GM12878 (cell line): Measurements from ENCODE around the gene HERC4. TPM values are rescaled to one million over a fixed set of nuclear protein-coding genes. Genes with fewer than 3 reads are reported as not detected.

Experiments used
- ATAC-seq: fragments of 200-7000 bp; cut with Tn5 transposase; 3 replicates; pipeline ENCODE4 v1.9.1; 2020; ENCODE audit warnings: mild to moderate bottlenecking, moderate library complexity
- BruUV-seq: library from RNA; stranded (reverse); fragments of 400-500 nt; replicated peaks from 2 replicates; lab custom pipeline; 2021; lab: Mats Ljungman, UMichigan
- CTCF ChIA-PET: fragments of 300-600 bp; sonication (Branson Sonifier 250); formaldehyde crosslinking; extraction: SDS; loops from one replicate; lab custom pipeline; 2021; ENCODE audit warnings: inconsistent platforms; lab: Yijun Ruan, JAX
- POLR2A ChIA-PET: fragments of 350-600 bp; formaldehyde crosslinking; extraction: SDS; loops from one replicate; lab custom pipeline; 2021; ENCODE audit warnings: inconsistent platforms; lab: Charles Lee
- RAD21 ChIA-PET: fragments of 300-600 bp; sonication (Branson Sonifier 250); formaldehyde crosslinking; loops from one replicate; lab custom pipeline; 2023; ENCODE audit warnings: antibody characterized with exemption; ENCODE audit not compliant: unreplicated experiment; lab: Charles Lee
- SMC1A ChIA-PET: fragments of 300-600 bp; sonication (Branson Sonifier 250); formaldehyde crosslinking; loops from one replicate; lab custom pipeline; 2023; ENCODE audit not compliant: unreplicated experiment, uncharacterized antibody; lab: Charles Lee
- DNase-seq: peaks from one replicate; pipeline ENCODE4 v3.0.0-alpha.2; 2011; ENCODE audit warnings: low read depth, low spot score
- FAIRE-seq: peaks from 3 replicates; lab custom pipeline; 2011; peaks lifted over from hg19 to GRCh38; lab: Jason Lieb, UNC
- H2AFZ ChIP-seq: 2 replicates; pipeline ENCODE4 v1.6.0; 2011; ENCODE audit warnings: low read depth, low read length, control low read depth; ENCODE audit not compliant: control insufficient read depth
- H3K27ac ChIP-seq: 2 replicates; pipeline ENCODE4 v1.5.1; 2011; ENCODE audit warnings: control low read depth; ENCODE audit not compliant: control insufficient read depth, insufficient read depth
- H3K27me3 ChIP-seq, 2 experiments: replicated peaks in 1 of 2; 2 replicates each; pipeline versions ENCODE4 v1.6.0 to v1.6.1; 2011; ENCODE audit warnings: low read length in 1 of 2; ENCODE audit not compliant: control insufficient read depth in 2 of 2, insufficient read depth in 2 of 2
- H3K36me3 ChIP-seq, 2 experiments: 2 replicates each; pipeline ENCODE4 v1.5.1; 2011; ENCODE audit warnings: low read length in 1 of 2; ENCODE audit not compliant: control insufficient read depth in 2 of 2, insufficient read depth in 2 of 2
- H3K4me1 ChIP-seq: 2 replicates; pipeline ENCODE4 v1.6.1; 2011; ENCODE audit warnings: mild to moderate bottlenecking, low read length, moderate library complexity, mixed read lengths; ENCODE audit not compliant: control insufficient read depth, insufficient read depth
- H3K4me2 ChIP-seq: 2 replicates; pipeline ENCODE4 v1.6.0; 2011; ENCODE audit warnings: control low read depth; ENCODE audit not compliant: control insufficient read depth, insufficient read depth
- H3K4me3 ChIP-seq: fragments of 200-600 bp; sonication (generic); 2 replicates; pipeline ENCODE4 v1.5.1; 2016
- H3K79me2 ChIP-seq: 2 replicates; pipeline ENCODE4 v1.6.0; 2011; ENCODE audit warnings: low read length; ENCODE audit not compliant: control insufficient read depth, insufficient read depth
- H3K9ac ChIP-seq: 2 replicates; pipeline ENCODE4 v1.8.0; 2011; ENCODE audit warnings: low read length, control low read depth, mixed read lengths; ENCODE audit not compliant: control insufficient read depth, insufficient read depth
- H3K9me3 ChIP-seq: replicated peaks from 3 replicates; pipeline ENCODE4 v1.5.1; 2011; ENCODE audit warnings: mild to moderate bottlenecking, low read length; ENCODE audit not compliant: control insufficient read depth, insufficient read depth
- H4K20me1 ChIP-seq: 2 replicates; pipeline ENCODE4 v1.6.0; 2011; ENCODE audit not compliant: control insufficient read depth, insufficient read depth
- BHLHE40 ChIP-seq, 2 experiments: fragments of 450-650 bp in 1 of 2; IDR thresholded peaks; 2 replicates each; pipeline ENCODE4 v1.6.1; 2011 to 2017; ENCODE audit warnings: low read depth in 2 of 2, borderline replicate concordance in 1 of 2, improper control_type of control experiment in 1 of 2, low read length in 1 of 2, mild to moderate bottlenecking in 1 of 2
- CBX3 ChIP-seq: fragments of 200-600 bp; sonication (generic); IDR thresholded peaks from 2 replicates; pipeline ENCODE4 v1.6.1; 2016; ENCODE audit warnings: low read depth, borderline replicate concordance
- CREM ChIP-seq: IDR thresholded peaks from 2 replicates; pipeline ENCODE4 v1.6.1; 2014; ENCODE audit warnings: antibody characterized with exemption, low read depth
- DPF2 ChIP-seq: fragments of 450-650 bp; IDR thresholded peaks from 2 replicates; pipeline ENCODE4 v1.6.1; 2017; ENCODE audit warnings: mild to moderate bottlenecking
- EED ChIP-seq: sonication (generic); IDR thresholded peaks from 2 replicates; pipeline ENCODE4 v1.6.1; 2016; ENCODE audit warnings: antibody characterized with exemption, low read depth
- MYB ChIP-seq: fragments of 150-350 bp; IDR thresholded peaks from 2 replicates; pipeline ENCODE4 v1.6.1; 2014; ENCODE audit warnings: mild to moderate bottlenecking, low read depth, low read length, borderline replicate concordance
- NR2C2 ChIP-seq: IDR thresholded peaks from 2 replicates; pipeline ENCODE4 v1.6.1; 2011; ENCODE audit warnings: borderline replicate concordance, low read depth; ENCODE audit not compliant: control insufficient read depth, insufficient read length
- RAD51 ChIP-seq: fragments of 450-650 bp; IDR thresholded peaks from 2 replicates; pipeline ENCODE4 v1.6.1; 2016; ENCODE audit warnings: moderate library complexity, mild to moderate bottlenecking, inconsistent platforms
- SMC3 ChIP-seq: IDR thresholded peaks from 2 replicates; pipeline ENCODE4 v1.6.1; 2011; ENCODE audit warnings: low read length, improper control_type of control experiment, borderline replicate concordance
- SPI1 ChIP-seq: IDR thresholded peaks from 2 replicates; pipeline ENCODE4 v1.6.1; 2011; ENCODE audit warnings: low read depth, mild to moderate bottlenecking, low read length, moderate library complexity, borderline replicate concordance; ENCODE audit not compliant: insufficient read depth
- SREBF1 ChIP-seq: IDR thresholded peaks from 2 replicates; pipeline ENCODE4 v1.6.1; 2012; ENCODE audit warnings: mild to moderate bottlenecking, low read length
- STAT1 ChIP-seq: fragments of 450-650 bp; conservative IDR thresholded peaks from 2 replicates; pipeline ENCODE4 v1.6.1; 2014; ENCODE audit warnings: antibody characterized with exemption, mild to moderate bottlenecking
- WRNIP1 ChIP-seq: IDR thresholded peaks from 2 replicates; pipeline ENCODE4 v1.6.1; 2011; ENCODE audit warnings: low read depth, low read length, improper control_type of control experiment, borderline replicate concordance
- WGBS: methylation state at CpG from one replicate; pipeline ENCODE4 v1.1.6; 2016; ENCODE audit warnings: low lambda C conversion rate; ENCODE audit not compliant: insufficient replicate concordance, insufficient coverage; ENCODE audit errors: missing lambda C conversion rate; 5-methylcytosine and 5-hydroxymethylcytosine counted together
- in situ Hi-C: fragments of 300-500 bp; cut with MboI; formaldehyde crosslinking; loops from 9 replicates; pipeline ENCODE4 v1.14.3; 2018; ENCODE audit warnings: mixed read lengths
- intact Hi-C: fragments of 100-400 bp; cut with micrococcal nuclease; formaldehyde crosslinking; loops from one replicate; pipeline ENCODE4 v1.14.2; 2022; ENCODE audit not compliant: unreplicated experiment
- polyA plus RNA-seq, 11 experiments: library from polyadenylated mRNA; depleted of rRNA in 4 of 11; unstranded in 6 of 11; stranded (reverse) in 5 of 11; fragments of >200 nt; fragmentation: Nextera tagmentation in 4 of 11; fragmentation: Illumina TruSeq in 1 of 11; extraction: Ambion mirVana in 4 of 11; extraction: Trizol in 1 of 11; gene quantifications; 1 replicate in 1 of 11; 2 replicates in 10 of 11; pipeline versions ENCODE4 v1.2.1 to v1.2.3, GENCODE V29; 2011 to 2016; ENCODE audit warnings: inconsistent platforms in 2 of 11, missing spikeins in 2 of 11, low read depth in 1 of 11
- total RNA-seq, 4 experiments: library from RNA; depleted of rRNA in 3 of 4; stranded (reverse); fragments of >200 nt in 3 of 4; fragmentation: Illumina TruSeq in 1 of 4; extraction: Trizol in 1 of 4; gene quantifications; 2 replicates each; pipeline versions ENCODE4 v1.2.1 to v1.2.3, GENCODE V29; 2013 to 2021
- TF ChIP-seq, protein P1 (sequence below): IDR thresholded peaks from 2 replicates; pipeline ENCODE4 v1.6.1; 2011; ENCODE audit warnings: mild to moderate bottlenecking, low read depth, low read length, moderate library complexity; ENCODE audit not compliant: insufficient replicate concordance
- TF ChIP-seq, protein P2 (sequence below): fragments of 450-650 bp; formaldehyde crosslinking; IDR thresholded peaks from 2 replicates; pipeline ENCODE4 v1.4.0; 2022; ENCODE audit warnings: mild to moderate bottlenecking, moderate library complexity
- TF ChIP-seq, protein P3 (sequence below): fragments of 150-350 bp; IDR thresholded peaks from 2 replicates; pipeline ENCODE4 v1.6.1; 2014; ENCODE audit warnings: mild to moderate bottlenecking, low read depth, low read length
- TF ChIP-seq, protein P4 (sequence below): fragments of 450-650 bp; IDR thresholded peaks from 2 replicates; pipeline ENCODE4 v1.6.1; 2014; ENCODE audit warnings: mild to moderate bottlenecking

HERC4 gene
- total and polyA plus RNA-seq, 10 of the 15 experiments (the other 5 are each of a cell fraction or from before 2014, with no cell fraction given), result 9.7 to 36.8 (median 23.4) TPM

DNA sequence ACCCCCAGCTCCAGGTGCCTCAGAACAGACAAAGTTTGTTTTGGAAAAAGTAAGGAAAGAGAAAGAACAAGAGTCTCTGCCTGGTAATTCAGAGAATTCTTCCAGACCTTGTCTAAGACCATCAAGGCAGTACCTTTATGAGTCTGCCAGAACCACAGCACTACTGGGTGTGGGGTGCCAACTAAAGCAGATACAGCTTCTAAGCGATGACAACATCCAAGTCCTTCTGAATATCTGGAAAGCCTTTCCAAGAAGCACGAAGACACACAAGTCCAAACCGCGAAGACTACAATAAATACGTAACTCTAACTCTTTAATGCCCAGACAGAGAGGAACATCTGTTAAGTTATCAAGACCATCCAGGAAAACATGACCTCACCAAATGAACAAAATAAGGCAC is 96.3 kb downstream of the HERC4 start:
- Histone ChIP-seq H2AFZ (no peak overlapping the region), H3K27ac (no peak overlapping the region), H3K4me1 (no peaks in the 10 kb centered on the region), H3K4me2 (no peak overlapping the region), H3K79me2 (no peaks in the 10 kb centered on the region), H3K27me3 (no peaks in the 10 kb centered on the region), H3K36me3 (peaks cover 5 to 11% of the 10 kb centered on the region in 2 experiments), H3K9me3 (no peaks in the 10 kb centered on the region), H3K9ac (no peak overlapping the region), H4K20me1 (no peaks in the 10 kb centered on the region), H3K4me3 (no peak overlapping the region)
- DNase-seq, result no peak
- no peak for TF ChIP-seq SREBF1
- TF ChIP-seq, protein P1, sequence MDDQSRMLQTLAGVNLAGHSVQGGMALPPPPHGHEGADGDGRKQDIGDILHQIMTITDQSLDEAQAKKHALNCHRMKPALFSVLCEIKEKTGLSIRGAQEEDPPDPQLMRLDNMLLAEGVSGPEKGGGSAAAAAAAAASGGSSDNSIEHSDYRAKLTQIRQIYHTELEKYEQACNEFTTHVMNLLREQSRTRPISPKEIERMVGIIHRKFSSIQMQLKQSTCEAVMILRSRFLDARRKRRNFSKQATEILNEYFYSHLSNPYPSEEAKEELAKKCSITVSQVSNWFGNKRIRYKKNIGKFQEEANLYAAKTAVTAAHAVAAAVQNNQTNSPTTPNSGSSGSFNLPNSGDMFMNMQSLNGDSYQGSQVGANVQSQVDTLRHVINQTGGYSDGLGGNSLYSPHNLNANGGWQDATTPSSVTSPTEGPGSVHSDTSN, result no peak
- no peak for TF ChIP-seq STAT1
- TF ChIP-seq MYB, result no peak
- TF ChIP-seq CREM, result no peak
- TF ChIP-seq SPI1, result no peak
- TF ChIP-seq WRNIP1, result no peak
- no peak for TF ChIP-seq SMC3
- no peak for TF ChIP-seq CBX3
- TF ChIP-seq DPF2, result no peak
- TF ChIP-seq, protein P2, sequence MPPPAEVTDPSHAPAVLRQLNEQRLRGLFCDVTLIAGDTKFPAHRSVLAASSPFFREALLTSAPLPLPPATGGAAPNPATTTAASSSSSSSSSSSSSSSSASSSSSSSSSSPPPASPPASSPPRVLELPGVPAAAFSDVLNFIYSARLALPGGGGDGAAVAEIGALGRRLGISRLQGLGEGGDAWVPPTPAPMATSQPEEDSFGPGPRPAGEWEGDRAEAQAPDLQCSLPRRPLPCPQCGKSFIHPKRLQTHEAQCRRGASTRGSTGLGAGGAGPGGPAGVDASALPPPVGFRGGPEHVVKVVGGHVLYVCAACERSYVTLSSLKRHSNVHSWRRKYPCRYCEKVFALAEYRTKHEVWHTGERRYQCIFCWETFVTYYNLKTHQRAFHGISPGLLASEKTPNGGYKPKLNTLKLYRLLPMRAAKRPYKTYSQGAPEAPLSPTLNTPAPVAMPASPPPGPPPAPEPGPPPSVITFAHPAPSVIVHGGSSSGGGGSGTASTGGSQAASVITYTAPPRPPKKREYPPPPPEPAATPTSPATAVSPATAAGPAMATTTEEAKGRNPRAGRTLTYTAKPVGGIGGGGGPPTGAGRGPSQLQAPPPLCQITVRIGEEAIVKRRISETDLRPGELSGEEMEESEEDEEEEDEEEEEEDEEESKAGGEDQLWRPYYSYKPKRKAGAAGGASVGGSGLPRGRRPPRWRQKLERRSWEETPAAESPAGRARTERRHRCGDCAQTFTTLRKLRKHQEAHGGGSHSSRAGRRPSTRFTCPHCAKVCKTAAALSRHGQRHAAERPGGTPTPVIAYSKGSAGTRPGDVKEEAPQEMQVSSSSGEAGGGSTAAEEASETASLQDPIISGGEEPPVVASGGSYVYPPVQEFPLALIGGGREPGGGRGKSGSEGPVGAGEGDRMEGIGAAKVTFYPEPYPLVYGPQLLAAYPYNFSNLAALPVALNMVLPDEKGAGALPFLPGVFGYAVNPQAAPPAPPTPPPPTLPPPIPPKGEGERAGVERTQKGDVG (CRISPR knock-in tag), result no peak
- TF ChIP-seq EED, result no peak
- TF ChIP-seq RAD51, result no peak
- TF ChIP-seq, protein P3, sequence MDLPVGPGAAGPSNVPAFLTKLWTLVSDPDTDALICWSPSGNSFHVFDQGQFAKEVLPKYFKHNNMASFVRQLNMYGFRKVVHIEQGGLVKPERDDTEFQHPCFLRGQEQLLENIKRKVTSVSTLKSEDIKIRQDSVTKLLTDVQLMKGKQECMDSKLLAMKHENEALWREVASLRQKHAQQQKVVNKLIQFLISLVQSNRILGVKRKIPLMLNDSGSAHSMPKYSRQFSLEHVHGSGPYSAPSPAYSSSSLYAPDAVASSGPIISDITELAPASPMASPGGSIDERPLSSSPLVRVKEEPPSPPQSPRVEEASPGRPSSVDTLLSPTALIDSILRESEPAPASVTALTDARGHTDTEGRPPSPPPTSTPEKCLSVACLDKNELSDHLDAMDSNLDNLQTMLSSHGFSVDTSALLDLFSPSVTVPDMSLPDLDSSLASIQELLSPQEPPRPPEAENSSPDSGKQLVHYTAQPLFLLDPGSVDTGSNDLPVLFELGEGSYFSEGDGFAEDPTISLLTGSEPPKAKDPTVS, result no peak
- no peak for TF ChIP-seq NR2C2
- TF ChIP-seq BHLHE40 (IDR thresholded peaks at IDR 0.05; ENCODE audit: borderline replicate concordance in 1 of 2, low read depth in 2 of 2, low read length in 1 of 2), result no peak
- TF ChIP-seq, protein P4, sequence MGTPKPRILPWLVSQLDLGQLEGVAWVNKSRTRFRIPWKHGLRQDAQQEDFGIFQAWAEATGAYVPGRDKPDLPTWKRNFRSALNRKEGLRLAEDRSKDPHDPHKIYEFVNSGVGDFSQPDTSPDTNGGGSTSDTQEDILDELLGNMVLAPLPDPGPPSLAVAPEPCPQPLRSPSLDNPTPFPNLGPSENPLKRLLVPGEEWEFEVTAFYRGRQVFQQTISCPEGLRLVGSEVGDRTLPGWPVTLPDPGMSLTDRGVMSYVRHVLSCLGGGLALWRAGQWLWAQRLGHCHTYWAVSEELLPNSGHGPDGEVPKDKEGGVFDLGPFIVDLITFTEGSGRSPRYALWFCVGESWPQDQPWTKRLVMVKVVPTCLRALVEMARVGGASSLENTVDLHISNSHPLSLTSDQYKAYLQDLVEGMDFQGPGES, result no peak
- no peak for ATAC-seq
- no TSS peak for BruUV-seq
- intact Hi-C loops (no loop called here), in situ Hi-C loops (no loop called here)
- SMC1A ChIA-PET, result no interaction called here
- RAD21 ChIA-PET, result no interaction called here
- WGBS, result 95% methylated on average over 5 of the region's 5 CpGs
- POLR2A ChIA-PET, result no interaction called here
- CTCF ChIA-PET, result no interaction called here
- no peak for FAIRE-seq
